ENCODE results near the gene MAP10. TPM values are rescaled to one million over a fixed set of nuclear protein-coding genes. Genes with fewer than 3 reads are reported as not detected.

The MAP10 gene
- total RNA-seq, 2 donors from 2014 or later = 2.1 to 3.2 TPM

GRCh38 chr1:232810856-232811255, 5.6 kb downstream of the MAP10 start:
- H3K4me1 ChIP-seq = peaks cover 0 to 24% of the 10 kb centered on the region in 2 donors
- H3K27ac ChIP-seq = no peak overlapping the region

GRCh38 chr1:232812560-232812959, 7.3 kb downstream of the MAP10 start:
- Histone ChIP-seq H3K4me3 (no peak overlapping the region), H3K9me3 (no peaks in the 10 kb centered on the region), H3K36me3 (no peaks in the 10 kb centered on the region), H3K27me3 (no peaks in the 10 kb centered on the region), H3K27ac (no peak overlapping the region), H3K4me1 (peaks cover 0 to 8% of the 10 kb centered on the region in 2 donors)
- TF ChIP-seq CTCF (IDR thresholded peaks at IDR 0.05) = no peak
- no peak for DNase-seq (ENCODE audit: low spot score)

More at GRCh38 chr1:232810856-232811255, 5.6 kb downstream of the MAP10 start:
- H3K27me3 ChIP-seq = no peaks in the 10 kb centered on the region
- no peak for DNase-seq (ENCODE audit: low spot score)
- no peaks in the 10 kb centered on the region for H3K36me3 ChIP-seq
- no peak for TF ChIP-seq CTCF (IDR thresholded peaks at IDR 0.05)
- no peaks in the 10 kb centered on the region for H3K9me3 ChIP-seq
- H3K4me3 ChIP-seq = no peak overlapping the region

GRCh38 chr1:232813097-232813496, 7.9 kb downstream of the MAP10 start:
- no peak overlapping the region for H3K27ac ChIP-seq

GRCh38 chr1:232813760-232814159, 8.5 kb downstream of the MAP10 start:
- Histone ChIP-seq H3K4me1 (peaks cover 0 to 4% of the 10 kb centered on the region in 2 donors), H3K27ac (no peak overlapping the region), H3K27me3 (no peaks in the 10 kb centered on the region), H3K9me3 (no peaks in the 10 kb centered on the region), H3K36me3 (no peaks in the 10 kb centered on the region), H3K4me3 (no peak overlapping the region)
- DNase-seq (ENCODE audit: low spot score) = no peak
- TF ChIP-seq CTCF (IDR thresholded peaks at IDR 0.05) = no peak

More at GRCh38 chr1:232813097-232813496, 7.9 kb downstream of the MAP10 start:
- H3K4me3 ChIP-seq = no peak overlapping the region
- no peaks in the 10 kb centered on the region for H3K36me3 ChIP-seq
- TF ChIP-seq CTCF (IDR thresholded peaks at IDR 0.05) = no peak
- no peak for DNase-seq (ENCODE audit: low spot score)
- no peaks in the 10 kb centered on the region for H3K27me3 ChIP-seq
- no peaks in the 10 kb centered on the region for H3K9me3 ChIP-seq
- peaks cover 0 to 8% of the 10 kb centered on the region in 2 donors for H3K4me1 ChIP-seq

- H3K4me3 ChIP-seq = no peak overlapping the region
- TF ChIP-seq CTCF (IDR thresholded peaks at IDR 0.05) = no peak
- H3K9me3 ChIP-seq = no peaks in the 10 kb centered on the region
- no peaks in the 10 kb centered on the region for H3K36me3 ChIP-seq
- no peaks in the 10 kb centered on the region for H3K27me3 ChIP-seq
- H3K4me1 ChIP-seq = no peaks in the 10 kb centered on the region
- DNase-seq (ENCODE audit: low spot score) = no peak
- H3K27ac ChIP-seq = no peak overlapping the region
These were observed 11.1 kb downstream of the MAP10 start for GRCh38 chr1:232816324-232816723.

- H3K9me3 ChIP-seq = no peaks in the 10 kb centered on the region
- H3K36me3 ChIP-seq = no peaks in the 10 kb centered on the region
- no peak overlapping the region for H3K27ac ChIP-seq
- no peak for DNase-seq (ENCODE audit: low spot score)
- no peaks in the 10 kb centered on the region for H3K27me3 ChIP-seq
- no peak for TF ChIP-seq CTCF (IDR thresholded peaks at IDR 0.05)
- H3K4me1 ChIP-seq = no peaks in the 10 kb centered on the region
- no peak overlapping the region for H3K4me3 ChIP-seq
These were observed 12.8 kb downstream of the MAP10 start for GRCh38 chr1:232818040-232818439.

Data from right atrium auricular region (tissue), 2 donors.